ENCODE results near the gene INPP4A.

The INPP4A gene

GRCh38 chr2:98478088-98478551 is 33.5 kb downstream of the INPP4A start:
- DNase-seq = no peak

GRCh38 chr2:98478907-98479306 is 34.2 kb downstream of the INPP4A start:
- DNase-seq = peak; percentile 16

GRCh38 chr2:98479371-98479770 is 34.7 kb downstream of the INPP4A start:
- DNase-seq = no peak

GRCh38 chr2:98479959-98480524 is 35.4 kb downstream of the INPP4A start:
- DNase-seq = peak; percentile 20

- no peak for DNase-seq
Measured at GRCh38 chr2:98480598-98480997, 35.9 kb downstream of the INPP4A start.

- no peak for DNase-seq
Measured at GRCh38 chr2:98482362-98482761, 37.7 kb downstream of the INPP4A start.

- no peak for DNase-seq
Measured at GRCh38 chr2:98483257-98483861, 38.7 kb downstream of the INPP4A start.

GRCh38 chr2:98484121-98484557 is 39.5 kb downstream of the INPP4A start:
- DNase-seq = no peak

GRCh38 chr2:98484652-98485452 is 40.2 kb downstream of the INPP4A start:
- no peak for DNase-seq

GRCh38 chr2:98485453-98485755 is 40.7 kb downstream of the INPP4A start:
- DNase-seq = no peak

- DNase-seq = no peak
Measured at GRCh38 chr2:98486374-98486981, 41.8 kb downstream of the INPP4A start.

GRCh38 chr2:98487101-98487805 is 42.6 kb downstream of the INPP4A start:
- DNase-seq = no peak

GRCh38 chr2:98487806-98488189 is 43.1 kb downstream of the INPP4A start:
- peak; percentile 15 for DNase-seq

- DNase-seq = no peak
Measured at GRCh38 chr2:98488252-98488651, 43.6 kb downstream of the INPP4A start.

- DNase-seq = no peak
Measured at GRCh38 chr2:98489486-98489885, 44.8 kb downstream of the INPP4A start.

- no peak for DNase-seq
Measured at GRCh38 chr2:98489971-98490962, 45.6 kb downstream of the INPP4A start.

- DNase-seq = no peak
Measured at GRCh38 chr2:98492441-98492840, 47.8 kb downstream of the INPP4A start.

- DNase-seq = no peak
Measured at GRCh38 chr2:98494699-98495098, 50.0 kb downstream of the INPP4A start.

- DNase-seq = no peak
Measured at GRCh38 chr2:98496750-98497493, 52.3 kb downstream of the INPP4A start.

GRCh38 chr2:98498703-98499440 is 54.2 kb downstream of the INPP4A start:
- no peak for DNase-seq

All from GF-D8 (cell line).